GDM1 (cell line): ENCODE results near the gene NOP9.

Experiments used
- DNase-seq: peaks from one replicate; lab custom pipeline; 2025; lab: John Stamatoyannopoulos, UW

NOP9 gene

DNA sequence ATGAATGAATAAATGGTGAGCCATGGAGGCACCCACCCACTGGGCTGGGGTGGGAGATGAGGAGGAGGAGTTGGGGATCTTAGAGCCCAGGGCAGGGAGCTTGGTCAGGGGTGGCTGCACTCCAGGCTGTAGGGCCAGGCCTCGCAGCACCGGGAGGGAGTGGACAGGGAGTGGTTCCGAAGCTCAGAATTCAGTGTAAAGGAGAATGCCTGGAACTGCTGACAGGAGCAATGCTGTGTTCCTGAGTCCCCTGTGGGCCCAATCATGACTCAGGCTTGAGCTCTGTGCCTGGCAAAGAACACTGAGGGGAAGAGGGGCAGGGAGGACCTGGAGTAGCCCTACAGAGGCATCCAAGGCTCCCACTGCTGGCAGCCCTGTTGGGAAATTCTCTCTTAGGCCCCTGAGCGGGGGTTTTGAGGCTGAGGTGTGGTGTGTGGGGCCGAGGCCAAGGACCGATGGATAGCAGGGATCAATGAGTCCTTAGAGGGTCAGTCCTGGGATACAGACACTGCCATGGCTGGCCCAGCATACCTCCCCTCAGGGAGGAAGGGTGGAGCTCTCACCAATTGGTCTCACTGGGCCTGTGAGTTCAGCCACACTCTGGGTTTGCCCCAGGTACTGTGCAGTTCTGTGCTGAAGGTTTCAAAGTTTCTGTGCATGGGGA lies 18.7 kb upstream of the NOP9 start:
- no peak for DNase-seq

GRCh38 chr14:24281636-24282035 lies 18.0 kb upstream of the NOP9 start:
- no peak for DNase-seq

GRCh38 chr14:24282736-24283135 lies 16.9 kb upstream of the NOP9 start:
- no peak for DNase-seq

DNA sequence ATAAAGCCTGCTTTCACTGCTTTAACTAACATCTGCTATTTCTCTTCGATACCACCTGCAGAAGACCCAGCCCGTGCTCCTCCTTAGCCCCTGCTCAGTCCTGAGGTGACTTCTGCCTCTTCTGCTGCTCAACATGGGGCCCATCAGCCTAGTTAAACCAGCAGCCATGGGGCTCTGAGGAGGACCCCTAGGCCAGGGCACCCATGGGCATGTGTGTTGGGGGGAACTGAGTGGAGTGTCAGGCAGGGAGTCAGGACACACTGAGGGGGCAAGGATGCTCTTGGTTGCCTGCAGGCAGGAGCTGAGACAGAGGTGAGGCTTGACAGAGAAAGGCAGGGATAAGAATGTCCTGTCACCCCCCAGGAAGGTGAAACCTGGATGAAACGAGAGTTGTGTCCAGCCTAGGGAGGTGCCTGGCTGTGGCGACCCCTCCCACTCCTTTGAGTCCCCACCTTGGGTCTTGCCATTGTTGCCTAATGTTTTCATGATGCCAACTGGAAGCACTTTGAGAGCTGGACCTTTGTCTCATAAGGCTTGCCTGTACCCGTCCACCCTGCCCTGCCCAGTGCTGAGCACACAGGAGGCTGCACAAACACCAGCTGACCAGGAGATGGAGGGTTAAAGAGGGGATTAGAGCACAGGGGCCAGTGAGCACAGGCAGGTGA lies 15.7 kb upstream of the NOP9 start:
- DNase-seq = no peak

DNA sequence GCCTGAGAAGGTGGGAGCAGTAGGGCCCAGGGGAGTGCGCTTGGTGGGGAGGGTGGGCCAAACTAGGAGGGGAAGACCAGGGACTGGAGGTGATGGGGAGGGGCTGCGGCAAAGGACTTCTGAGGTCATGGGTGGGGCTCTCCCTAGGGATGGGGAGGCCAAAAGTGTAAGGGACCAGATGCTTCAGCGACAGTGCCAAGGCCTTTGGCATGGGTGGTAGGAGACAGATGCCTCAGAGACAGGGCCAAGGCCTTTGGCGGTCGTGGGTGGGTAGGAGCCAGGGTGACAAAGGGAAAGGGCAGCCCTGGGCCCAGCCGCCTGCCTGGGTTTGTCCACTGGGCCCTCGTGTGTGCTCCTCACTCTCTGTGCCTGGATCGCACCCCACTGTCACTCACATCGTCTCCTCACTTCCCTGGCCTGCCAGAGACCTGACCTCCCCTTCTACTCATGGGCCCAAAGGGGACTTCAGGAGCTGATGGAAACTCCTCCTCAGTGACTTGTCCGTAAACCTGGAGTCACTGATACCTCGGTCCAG lies 15.1 kb upstream of the NOP9 start:
- no peak for DNase-seq

DNA sequence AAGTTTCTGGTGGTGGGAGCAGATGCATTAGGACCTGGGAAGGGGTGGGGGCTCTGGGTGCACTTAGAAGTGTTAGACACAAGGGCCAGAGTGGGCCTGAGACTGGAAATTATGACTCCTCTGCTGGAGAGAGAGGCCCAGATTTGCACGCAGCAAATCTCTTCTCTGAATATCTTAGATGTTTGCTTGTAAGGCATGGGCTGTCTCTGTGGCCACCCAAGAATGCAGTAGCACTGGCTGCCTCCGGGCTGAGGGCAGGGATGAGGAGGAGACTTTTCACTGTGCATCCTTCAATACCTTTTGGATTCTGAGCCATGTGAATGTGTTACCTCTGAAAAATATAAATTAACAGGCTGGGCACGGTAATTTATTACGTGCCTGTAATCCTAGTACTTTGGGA lies 14.3 kb upstream of the NOP9 start:
- DNase-seq = no peak

GRCh38 chr14:24286996-24287395 lies 12.7 kb upstream of the NOP9 start:
- no peak for DNase-seq

DNA sequence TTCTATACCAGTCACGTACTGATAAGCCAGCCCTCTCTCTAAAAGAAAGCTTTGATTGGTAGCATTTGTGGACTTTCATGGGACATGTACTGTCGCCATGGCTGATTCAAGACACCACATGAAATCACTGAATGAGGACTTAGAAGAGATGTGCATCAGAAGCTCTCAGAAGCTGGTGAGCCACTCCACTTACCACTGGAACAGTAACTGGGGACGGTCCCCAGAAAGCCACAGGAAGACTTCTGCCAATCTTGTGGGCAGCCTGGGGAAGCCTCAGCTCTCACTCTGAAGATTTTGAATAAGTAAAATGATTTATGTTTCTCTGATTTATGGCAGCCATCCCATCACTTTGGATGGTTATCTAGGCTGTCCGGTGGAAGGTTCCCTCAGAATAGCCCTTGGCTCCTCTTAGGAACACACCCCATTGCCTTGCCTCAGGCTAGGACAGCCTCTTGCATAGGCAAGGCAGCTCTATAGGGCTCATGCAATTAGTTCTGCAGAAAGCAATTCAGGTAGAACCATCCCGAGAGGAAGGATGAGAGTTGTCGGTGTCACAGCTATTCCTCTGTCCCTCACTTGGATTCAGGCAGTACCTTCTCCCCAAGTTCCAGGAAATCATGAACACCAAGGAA lies 9.9 kb upstream of the NOP9 start:
- DNase-seq = no peak

DNA sequence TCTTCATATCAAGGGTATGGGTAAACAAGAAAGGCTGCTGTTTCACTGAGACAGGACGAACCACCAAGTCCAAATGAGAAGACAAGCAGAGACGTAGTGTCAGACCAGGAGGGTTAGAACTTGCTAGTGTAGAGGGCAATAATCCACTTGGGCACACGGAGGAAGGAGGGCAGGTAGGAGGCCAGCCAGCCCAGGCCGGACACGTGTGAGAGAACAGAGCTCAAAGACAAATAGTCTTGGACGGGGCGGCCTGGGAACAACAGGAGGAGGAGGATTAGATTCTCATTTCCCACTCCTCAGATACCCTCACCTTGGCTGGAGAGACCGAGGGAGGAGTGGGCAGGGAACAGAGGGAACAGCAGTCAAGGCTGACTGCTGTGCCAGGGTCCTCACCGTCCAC lies 8.9 kb upstream of the NOP9 start:
- no peak for DNase-seq

GRCh38 chr14:24291446-24292117 lies 8.1 kb upstream of the NOP9 start:
- DNase-seq = no peak

- no peak for DNase-seq
These were observed 7.4 kb upstream of the NOP9 start for GRCh38 chr14:24292118-24292807.

DNA sequence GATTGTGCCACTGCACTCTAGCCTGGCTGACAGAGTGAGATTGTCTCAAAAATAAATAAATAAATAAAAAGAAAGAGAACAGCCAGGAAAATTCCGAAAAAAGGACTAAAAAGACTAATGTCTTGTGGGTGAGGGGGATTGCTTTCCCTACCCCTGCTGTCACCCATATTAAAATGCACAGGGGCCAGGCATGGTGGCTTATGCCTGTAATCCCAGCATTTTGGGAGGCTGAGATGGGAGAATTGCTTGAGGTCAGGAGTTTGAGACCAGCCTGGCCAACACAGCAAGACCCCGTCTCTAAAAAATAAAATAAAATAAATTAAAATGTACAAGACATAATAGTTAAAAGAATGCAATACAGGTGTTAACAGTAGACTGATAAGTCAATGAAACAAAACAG lies 6.1 kb upstream of the NOP9 start:
- DNase-seq = no peak

DNA sequence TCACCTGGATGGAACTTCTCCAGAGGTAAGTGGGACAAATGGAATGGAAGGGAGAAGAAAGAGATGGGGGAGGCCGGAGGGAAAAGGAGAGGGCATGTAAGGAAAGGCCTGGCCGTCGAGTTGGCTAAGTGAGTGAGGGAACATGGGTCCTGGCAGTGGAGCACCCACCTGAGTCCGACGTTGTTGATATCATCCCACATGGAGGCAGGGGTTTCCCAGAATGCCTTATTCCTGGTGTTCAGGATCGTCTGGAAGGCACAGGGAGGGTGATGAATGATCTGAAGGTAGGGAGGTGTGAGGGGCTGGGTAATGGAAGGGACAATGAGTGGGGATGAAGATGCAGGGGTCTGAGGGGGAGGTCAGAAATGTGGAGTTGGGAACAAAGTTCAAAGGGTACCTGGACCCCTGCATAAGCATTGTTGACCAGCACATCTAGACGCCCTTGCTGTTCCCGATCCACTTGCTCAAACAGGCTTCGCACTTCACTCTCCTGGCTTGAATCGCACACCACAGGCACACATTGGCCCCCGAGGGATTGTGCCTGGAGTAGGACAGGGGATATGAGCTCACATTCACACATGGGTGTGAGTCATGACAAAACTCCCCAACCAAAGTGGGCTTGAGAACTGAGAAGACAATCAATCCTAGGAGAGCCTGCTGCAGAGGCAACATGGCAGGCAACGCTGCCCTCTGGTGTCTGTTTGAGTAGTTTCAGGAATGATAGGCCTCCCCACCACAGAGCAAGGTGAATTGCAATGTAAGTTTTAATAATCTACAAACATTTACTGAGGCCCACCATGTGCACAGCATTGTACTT lies 3.1 kb upstream of the NOP9 start:
- peak; percentile 60 for DNase-seq

- peak; percentile 12 for DNase-seq
These were observed 2.3 kb upstream of the NOP9 start for GRCh38 chr14:24297190-24297964.

GRCh38 chr14:24298892-24299254 lies 777 bp upstream of the NOP9 start:
- DNase-seq = no peak

- no peak for DNase-seq
These were observed 803 bp downstream of the NOP9 start for GRCh38 chr14:24300326-24300980.

DNA sequence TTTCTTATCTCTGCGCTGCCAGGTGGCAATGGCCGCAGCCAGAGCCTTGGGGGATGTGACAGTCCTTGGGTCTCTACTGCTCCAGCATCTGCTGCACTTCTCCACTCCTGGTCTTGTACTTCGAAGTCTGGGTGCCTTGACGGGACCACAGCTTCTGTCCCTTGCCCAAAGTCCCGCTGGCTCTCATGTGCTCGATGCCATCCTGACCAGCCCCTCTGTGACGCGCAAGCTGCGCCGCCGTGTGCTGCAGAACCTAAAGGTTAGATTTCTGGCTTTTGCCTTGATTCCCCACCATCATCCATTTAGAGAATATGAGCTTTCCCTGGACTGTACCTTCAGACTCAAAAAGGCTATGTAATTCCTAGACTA lies 4.4 kb downstream of the NOP9 start:
- DNase-seq = no peak

DNA sequence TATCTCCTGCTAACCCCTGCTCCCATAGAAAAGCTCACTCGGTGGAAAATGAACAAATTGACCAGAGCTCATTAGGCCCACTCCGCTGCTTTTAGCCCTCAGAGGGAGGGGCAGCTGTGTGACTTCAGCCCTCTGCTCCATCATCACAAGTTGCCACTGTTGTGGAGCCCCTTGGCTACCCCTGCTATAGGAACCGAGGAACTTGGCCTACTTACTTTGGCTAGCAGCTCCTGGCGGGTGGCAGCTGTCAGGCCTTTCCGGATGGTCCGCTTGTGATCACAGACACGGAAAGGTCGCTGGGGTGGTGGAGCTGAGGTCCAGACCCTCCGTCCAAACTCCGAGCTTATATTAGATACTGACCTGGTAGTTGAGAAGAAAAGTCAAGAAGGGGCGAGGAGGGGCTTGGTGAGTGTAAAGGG lies 7.5 kb downstream of the NOP9 start:
- DNase-seq = no peak

DNA sequence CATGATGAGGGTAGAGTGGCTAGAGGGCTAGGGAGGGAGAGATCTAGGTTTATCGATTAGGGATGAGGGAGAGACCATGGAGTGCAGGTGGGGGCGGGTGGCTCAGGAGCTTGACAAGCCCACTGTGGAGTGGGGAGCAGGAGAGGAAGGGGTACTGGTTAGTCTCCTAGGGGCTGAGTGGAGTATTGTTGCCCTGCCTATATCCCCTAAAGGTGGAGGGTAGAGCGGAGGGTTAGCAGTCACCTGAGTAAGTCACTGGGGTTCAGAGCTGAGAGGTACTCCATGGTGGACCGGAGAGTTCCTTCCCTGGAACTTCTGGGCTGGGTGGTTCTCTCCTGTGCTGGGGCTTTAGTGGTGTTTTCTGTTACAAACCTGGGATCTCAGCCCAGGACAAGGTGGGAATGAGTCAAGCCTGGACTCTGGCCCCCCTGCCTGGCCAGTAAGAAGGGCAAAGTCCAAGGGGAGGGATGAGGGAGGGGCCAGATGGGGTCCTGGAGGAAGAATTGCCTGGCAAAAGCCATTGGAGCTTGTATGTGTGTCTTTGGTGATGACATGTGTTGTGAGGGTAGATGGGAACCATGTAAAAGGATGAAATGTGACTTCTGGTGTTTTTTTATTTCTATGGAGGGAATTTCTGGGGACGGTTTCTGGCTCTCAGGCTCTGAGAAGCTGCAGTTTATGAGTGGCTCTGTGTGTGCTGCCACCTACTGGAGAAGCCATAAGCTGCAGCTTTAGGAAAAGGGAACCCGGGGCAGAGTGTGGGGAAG lies 8.1 kb downstream of the NOP9 start, which contains the start of gene CIDEB:
CIDEB (minus strand) TSS at position 403 of the 767 bp plus-strand sequence; CDS start at position 284, 119 bp downstream.
- peak; percentile 48 for DNase-seq
